ENCODE data around the gene ITGA2. TPM values are rescaled to one million over a fixed set of nuclear protein-coding genes. Genes with fewer than 3 reads are reported as not detected.

ITGA2 gene
- total and polyA plus RNA-seq, 2 of the 8 experiments (the other 6 are each of a cell fraction or from before 2014, with no cell fraction given) = 1.4 to 7.7 TPM

DNA sequence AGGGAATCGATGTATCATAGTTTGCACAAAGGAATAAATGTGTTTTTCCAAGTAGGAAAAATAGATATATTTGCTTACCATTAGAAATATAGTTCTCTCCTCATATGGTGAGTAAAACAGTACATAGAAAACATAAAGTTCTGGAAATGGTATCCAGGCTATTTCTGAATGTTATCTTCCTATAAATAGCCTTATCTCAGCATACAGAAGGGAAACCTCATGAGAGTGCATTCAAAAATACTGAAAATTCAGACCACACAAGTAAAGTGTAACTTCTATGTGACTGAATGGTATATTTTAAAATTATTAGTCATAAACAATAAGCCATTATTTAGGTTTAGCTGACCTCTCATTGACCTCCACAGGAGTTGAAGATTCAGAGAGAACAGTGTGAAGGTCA lies 76.9 kb downstream of the ITGA2 start:
- no peak for DNase-seq (ENCODE audit: low read depth in 1 of 2, low spot score in 2 of 2)
- no peaks in the 10 kb centered on the region for H3K23me2 ChIP-seq (ENCODE audit: low read depth, low read length)
- no peak overlapping the region for H4K5ac ChIP-seq (ENCODE audit: insufficient read length, low read depth, low read length)
- no peaks in the 10 kb centered on the region for H3K27me3 ChIP-seq (replicated peaks in 1 of 4; ENCODE audit: control insufficient read depth in 3 of 4, extremely low read depth in 1 of 4, insufficient read depth in 3 of 4, low read length in 3 of 4)
- no peaks in the 10 kb centered on the region for H4K20me1 ChIP-seq (replicated peaks in 1 of 2; ENCODE audit: control insufficient read depth in 1 of 2, insufficient read depth in 2 of 2, low read length in 2 of 2)
- H3K36me3 ChIP-seq (ENCODE audit: control insufficient read depth in 2 of 4, insufficient read depth in 4 of 4, low read length in 3 of 4) = no peaks in the 10 kb centered on the region; a peak in 1 of 8 replicates
- H3K4ac ChIP-seq (replicated peaks; ENCODE audit: insufficient read length, low read depth, low read length) = no peak overlapping the region
- no peaks in the 10 kb centered on the region for H3K4me1 ChIP-seq (replicated peaks in 1 of 4; ENCODE audit: control insufficient read depth in 3 of 4, insufficient read depth in 4 of 4, low read length in 3 of 4)
- FAIRE-seq = no peak
- no peak overlapping the region for H4K91ac ChIP-seq (replicated peaks; ENCODE audit: insufficient read length, low read length)
- H2BK120ac ChIP-seq (replicated peaks; ENCODE audit: low read depth, low read length) = no peak overlapping the region
- no peaks in the 10 kb centered on the region for H3K9me3 ChIP-seq (ENCODE audit: insufficient read depth in 2 of 2, low read depth in 1 of 2, low read length in 1 of 2)
- CTCF ChIA-PET (ENCODE audit: partially characterized antibody) = interaction anchor here (1.2 kb wide), 1 partner anchor 117 kb away, joined by 3 read pairs; no protein-coding TSS in a partner anchor
- H2BK12ac ChIP-seq (ENCODE audit: low read depth, low read length) = no peak overlapping the region
- H2BK15ac ChIP-seq (ENCODE audit: low read length) = no peak overlapping the region
- no peak overlapping the region for H3K14ac ChIP-seq (ENCODE audit: insufficient read length)
- POLR2A ChIA-PET (ENCODE audit: partially characterized antibody) = no interaction called here
- H2AK5ac ChIP-seq (ENCODE audit: low read depth, low read length) = no peak overlapping the region
- H3K18ac ChIP-seq (ENCODE audit: extremely low read depth, low read length) = no peak overlapping the region
- H2AFZ ChIP-seq (ENCODE audit: low read length) = no peak overlapping the region
- H3K79me2 ChIP-seq (ENCODE audit: control insufficient read depth in 1 of 2, insufficient read depth in 2 of 2, low read length in 2 of 2) = no peaks in the 10 kb centered on the region
- no peak overlapping the region for H3K4me3 ChIP-seq (ENCODE audit: extremely low read depth in 1 of 4, insufficient read depth in 2 of 4, low read depth in 3 of 4, low read length in 4 of 4)
- no peak overlapping the region for H3K27ac ChIP-seq (ENCODE audit: low read depth, low read length)
- H3K4me2 ChIP-seq (ENCODE audit: insufficient read depth in 1 of 2, low read depth in 2 of 2, low read length in 2 of 2) = no peak overlapping the region
- no peak overlapping the region for H4K8ac ChIP-seq (ENCODE audit: extremely low read depth, insufficient read depth, low read length)
- H3K56ac ChIP-seq (replicated peaks; ENCODE audit: insufficient read length, low read depth, low read length) = no peak overlapping the region
- 83% methylated on average over 1 of the region's 1 CpG; no CpG with 5 or more reads in 1 of the 2 experiments for WGBS, 2 experiments (ENCODE audit: extremely low coverage in 1 of 2, insufficient coverage in 1 of 2, insufficient read length in 1 of 2, insufficient replicate concordance in 2 of 2, low coverage in 1 of 2, low lambda C conversion rate in 2 of 2, missing lambda C conversion rate in 1 of 2)
- no peaks in the 10 kb centered on the region for H3K79me1 ChIP-seq (ENCODE audit: low read depth, low read length)
- no peak overlapping the region for H3K9ac ChIP-seq (replicated peaks in 1 of 4; ENCODE audit: extremely low read depth in 1 of 4, low read depth in 3 of 4, low read length in 3 of 4)
- no peak overlapping the region for H2BK5ac ChIP-seq (ENCODE audit: low read depth, low read length)
- H3K23ac ChIP-seq (ENCODE audit: insufficient read length) = no peak overlapping the region
- H2BK20ac ChIP-seq (ENCODE audit: low read length) = no peak overlapping the region
- TF ChIP-seq TEAD4 (IDR thresholded peaks at IDR 0.05; ENCODE audit: low read depth, low read length) = no peak
- no peak for TF ChIP-seq HDAC6 (IDR thresholded peaks at IDR 0.05; ENCODE audit: low read depth, low read length)
- no peak for TF ChIP-seq EP300 (IDR thresholded peaks at IDR 0.05; ENCODE audit: borderline replicate concordance in 1 of 2, low read depth in 2 of 2, low read length in 2 of 2)

Data from H1 (cell line).